ENCODE results near the gene IPO4.

Gene IPO4

DNA sequence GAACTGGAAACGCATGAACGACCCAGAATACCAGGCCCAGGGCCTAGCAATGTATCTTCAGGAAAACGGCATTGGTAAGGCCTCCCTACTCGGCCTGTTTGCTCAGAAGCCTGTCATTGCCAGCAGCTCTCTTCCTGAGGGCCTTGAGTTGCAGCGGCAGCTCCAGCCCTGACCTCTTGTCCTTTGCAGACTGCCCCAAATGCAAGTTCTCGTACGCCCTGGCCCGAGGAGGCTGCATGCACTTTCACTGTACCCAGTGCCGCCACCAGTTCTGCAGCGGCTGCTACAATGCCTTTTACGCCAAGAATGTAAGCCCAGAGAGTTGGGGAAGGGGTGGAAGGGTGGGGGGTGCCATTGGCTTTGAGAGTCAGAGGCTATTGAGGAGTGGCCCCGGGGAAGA, 31.3 kb downstream of the IPO4 start:
- Histone ChIP-seq H3K36me3 (ENCODE audit: low read depth) (peaks cover 72% of the 10 kb centered on the region), H3K9me3 (ENCODE audit: severe bottlenecking) (no peaks in the 10 kb centered on the region)
- no peak for ATAC-seq (ENCODE audit: low read depth)

DNA sequence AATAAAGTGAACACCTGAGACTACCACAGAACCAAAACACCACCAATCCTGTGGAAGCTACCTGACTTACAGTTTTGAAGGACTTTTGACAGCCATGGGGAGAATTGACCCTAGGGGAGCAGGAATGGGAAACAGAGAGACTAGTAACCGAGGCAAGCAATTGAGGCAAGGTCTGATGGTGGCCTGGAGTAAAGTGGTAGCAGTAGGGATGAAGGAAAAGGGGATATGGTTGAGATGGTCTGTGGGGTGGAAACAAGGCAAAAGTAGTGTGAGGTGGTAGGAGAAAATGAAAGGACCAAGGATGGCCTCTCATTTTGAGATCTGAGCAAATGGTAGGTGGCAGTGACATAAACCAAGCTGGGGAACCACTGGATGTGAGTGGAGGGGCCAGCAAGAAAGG, 31.8 kb downstream of the IPO4 start:
- H3K4me3 ChIP-seq (ENCODE audit: severe bottlenecking): no peak overlapping the region
- no peak overlapping the region for H3K27ac ChIP-seq (ENCODE audit: poor library complexity, severe bottlenecking)
- H3K9me3 ChIP-seq (ENCODE audit: severe bottlenecking): no peaks in the 10 kb centered on the region
- DNase-seq (ENCODE audit: low spot score): no peak
- H3K27me3 ChIP-seq (ENCODE audit: insufficient read depth, poor library complexity, severe bottlenecking): no peaks in the 10 kb centered on the region
- peaks cover 73% of the 10 kb centered on the region for H3K36me3 ChIP-seq (ENCODE audit: low read depth)
- TF ChIP-seq, protein P1, sequence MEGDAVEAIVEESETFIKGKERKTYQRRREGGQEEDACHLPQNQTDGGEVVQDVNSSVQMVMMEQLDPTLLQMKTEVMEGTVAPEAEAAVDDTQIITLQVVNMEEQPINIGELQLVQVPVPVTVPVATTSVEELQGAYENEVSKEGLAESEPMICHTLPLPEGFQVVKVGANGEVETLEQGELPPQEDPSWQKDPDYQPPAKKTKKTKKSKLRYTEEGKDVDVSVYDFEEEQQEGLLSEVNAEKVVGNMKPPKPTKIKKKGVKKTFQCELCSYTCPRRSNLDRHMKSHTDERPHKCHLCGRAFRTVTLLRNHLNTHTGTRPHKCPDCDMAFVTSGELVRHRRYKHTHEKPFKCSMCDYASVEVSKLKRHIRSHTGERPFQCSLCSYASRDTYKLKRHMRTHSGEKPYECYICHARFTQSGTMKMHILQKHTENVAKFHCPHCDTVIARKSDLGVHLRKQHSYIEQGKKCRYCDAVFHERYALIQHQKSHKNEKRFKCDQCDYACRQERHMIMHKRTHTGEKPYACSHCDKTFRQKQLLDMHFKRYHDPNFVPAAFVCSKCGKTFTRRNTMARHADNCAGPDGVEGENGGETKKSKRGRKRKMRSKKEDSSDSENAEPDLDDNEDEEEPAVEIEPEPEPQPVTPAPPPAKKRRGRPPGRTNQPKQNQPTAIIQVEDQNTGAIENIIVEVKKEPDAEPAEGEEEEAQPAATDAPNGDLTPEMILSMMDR (IDR thresholded peaks at IDR 0.05; ENCODE audit: poor library complexity, severe bottlenecking): no peak
- no peak for ATAC-seq (ENCODE audit: low read depth)
- no peaks in the 10 kb centered on the region for H3K4me1 ChIP-seq (ENCODE audit: insufficient read depth, poor library complexity, severe bottlenecking)

More for the DNA sequence above, 31.3 kb downstream of the IPO4 start:
- Histone ChIP-seq H3K4me1 (ENCODE audit: insufficient read depth, poor library complexity, severe bottlenecking) (peaks cover 2% of the 10 kb centered on the region), H3K27ac (ENCODE audit: poor library complexity, severe bottlenecking) (no peak overlapping the region), H3K4me3 (ENCODE audit: severe bottlenecking) (no peak overlapping the region), H3K27me3 (ENCODE audit: insufficient read depth, poor library complexity, severe bottlenecking) (no peaks in the 10 kb centered on the region)
- DNase-seq (ENCODE audit: low spot score): no peak
- TF ChIP-seq, protein P1 (IDR thresholded peaks at IDR 0.05; ENCODE audit: poor library complexity, severe bottlenecking): no peak

DNA sequence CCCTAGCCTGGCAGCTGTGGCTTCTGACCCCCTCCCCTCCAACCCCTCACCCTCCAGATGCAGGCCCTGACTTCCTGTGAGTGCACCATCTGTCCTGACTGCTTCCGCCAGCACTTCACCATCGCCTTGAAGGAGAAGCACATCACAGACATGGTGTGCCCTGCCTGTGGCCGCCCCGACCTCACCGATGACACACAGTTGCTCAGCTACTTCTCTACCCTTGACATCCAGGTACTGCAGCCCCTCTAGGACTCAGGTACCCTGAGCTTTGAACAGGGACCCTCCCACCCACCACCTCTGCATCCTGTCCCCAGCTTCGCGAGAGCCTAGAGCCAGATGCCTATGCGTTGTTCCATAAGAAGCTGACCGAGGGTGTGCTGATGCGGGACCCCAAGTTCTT, 33.5 kb downstream of the IPO4 start:
- H3K36me3 ChIP-seq (ENCODE audit: low read depth): peaks cover 83% of the 10 kb centered on the region
- TF ChIP-seq, protein P1 (IDR thresholded peaks at IDR 0.05; ENCODE audit: poor library complexity, severe bottlenecking): no peak
- no peak overlapping the region for H3K4me3 ChIP-seq (ENCODE audit: severe bottlenecking)
- no peaks in the 10 kb centered on the region for H3K27me3 ChIP-seq (ENCODE audit: insufficient read depth, poor library complexity, severe bottlenecking)
- H3K4me1 ChIP-seq (ENCODE audit: insufficient read depth, poor library complexity, severe bottlenecking): no peaks in the 10 kb centered on the region
- no peaks in the 10 kb centered on the region for H3K9me3 ChIP-seq (ENCODE audit: severe bottlenecking)
- H3K27ac ChIP-seq (ENCODE audit: poor library complexity, severe bottlenecking): no peak overlapping the region
- DNase-seq (ENCODE audit: low spot score) (no peak), ATAC-seq (ENCODE audit: low read depth) (no peak)

DNA sequence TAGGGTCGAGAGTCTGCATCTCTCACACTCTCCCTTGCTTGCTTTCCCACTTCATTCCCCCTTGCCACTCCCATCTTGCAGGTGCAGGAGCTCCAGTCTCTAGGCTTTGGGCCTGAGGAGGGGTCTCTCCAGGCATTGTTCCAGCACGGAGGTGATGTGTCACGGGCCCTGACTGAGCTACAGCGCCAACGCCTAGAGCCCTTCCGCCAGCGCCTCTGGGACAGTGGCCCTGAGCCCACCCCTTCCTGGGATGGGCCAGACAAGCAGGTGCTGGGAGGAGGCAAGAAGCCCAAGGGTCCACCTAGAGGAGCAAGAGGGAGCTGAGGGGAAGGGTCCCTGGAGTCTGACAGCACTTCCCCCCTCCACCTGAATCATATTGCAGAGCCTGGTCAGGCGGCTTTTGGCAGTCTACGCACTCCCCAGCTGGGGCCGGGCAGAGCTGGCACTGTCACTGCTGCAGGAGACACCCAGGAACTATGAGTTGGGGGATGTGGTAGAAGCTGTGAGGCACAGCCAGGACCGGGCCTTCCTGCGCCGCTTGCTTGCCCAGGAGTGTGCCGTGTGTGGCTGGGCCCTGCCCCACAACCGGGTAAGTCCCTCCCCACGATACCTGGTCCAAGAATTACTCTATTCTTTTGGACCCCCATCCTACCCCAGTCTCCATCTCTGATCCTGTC, 37.1 kb downstream of the IPO4 start:
- Histone ChIP-seq H3K4me1 (ENCODE audit: insufficient read depth, poor library complexity, severe bottlenecking) (no peaks in the 10 kb centered on the region), H3K27ac (ENCODE audit: poor library complexity, severe bottlenecking) (no peak overlapping the region), H3K4me3 (ENCODE audit: severe bottlenecking) (no peak overlapping the region), H3K27me3 (ENCODE audit: insufficient read depth, poor library complexity, severe bottlenecking) (no peaks in the 10 kb centered on the region), H3K9me3 (ENCODE audit: severe bottlenecking) (no peaks in the 10 kb centered on the region), H3K36me3 (ENCODE audit: low read depth) (peaks cover 80% of the 10 kb centered on the region)
- ATAC-seq (ENCODE audit: low read depth): no peak
- TF ChIP-seq, protein P1 (IDR thresholded peaks at IDR 0.05; ENCODE audit: poor library complexity, severe bottlenecking): no peak
- no peak for DNase-seq (ENCODE audit: low spot score)

DNA sequence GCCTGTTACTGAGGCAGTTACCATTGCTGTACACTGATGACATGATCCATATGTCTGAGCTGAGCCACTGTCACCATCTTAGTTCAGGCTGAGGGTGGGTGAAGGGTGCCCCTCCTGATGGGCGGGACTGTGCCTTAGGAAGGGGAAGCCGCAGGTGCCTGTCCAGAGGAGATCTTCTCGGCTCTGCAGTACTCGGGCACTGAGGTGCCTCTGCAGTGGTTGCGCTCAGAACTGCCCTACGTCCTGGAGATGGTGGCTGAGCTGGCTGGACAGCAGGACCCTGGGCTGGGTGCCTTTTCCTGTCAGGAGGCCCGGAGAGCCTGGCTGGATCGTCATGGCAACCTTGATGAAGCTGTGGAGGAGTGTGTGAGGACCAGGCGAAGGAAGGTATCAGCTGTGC, 37.6 kb downstream of the IPO4 start:
- H3K36me3 ChIP-seq (ENCODE audit: low read depth): peaks cover 75% of the 10 kb centered on the region
- H3K4me3 ChIP-seq (ENCODE audit: severe bottlenecking): no peak overlapping the region
- ATAC-seq (ENCODE audit: low read depth): no peak
- H3K27me3 ChIP-seq (ENCODE audit: insufficient read depth, poor library complexity, severe bottlenecking): no peaks in the 10 kb centered on the region
- H3K9me3 ChIP-seq (ENCODE audit: severe bottlenecking): no peaks in the 10 kb centered on the region
- no peak for DNase-seq (ENCODE audit: low spot score)
- H3K4me1 ChIP-seq (ENCODE audit: insufficient read depth, poor library complexity, severe bottlenecking): no peaks in the 10 kb centered on the region
- no peak overlapping the region for H3K27ac ChIP-seq (ENCODE audit: poor library complexity, severe bottlenecking)
- TF ChIP-seq, protein P1 (IDR thresholded peaks at IDR 0.05; ENCODE audit: poor library complexity, severe bottlenecking): no peak

All from RWPE2 (cell line).